Measurements from ENCODE around the gene TLX3. TPM values are rescaled to one million over a fixed set of nuclear protein-coding genes. Genes with fewer than 3 reads are reported as not detected.
"Not testable (repeated sequence)": the region's sequence is repeated elsewhere in the genome, so short reads cannot be mapped to it uniquely, and the experiment has no call there.

Gene TLX3
- total RNA-seq, 1 donor from 2014 or later, result not detected

DNA sequence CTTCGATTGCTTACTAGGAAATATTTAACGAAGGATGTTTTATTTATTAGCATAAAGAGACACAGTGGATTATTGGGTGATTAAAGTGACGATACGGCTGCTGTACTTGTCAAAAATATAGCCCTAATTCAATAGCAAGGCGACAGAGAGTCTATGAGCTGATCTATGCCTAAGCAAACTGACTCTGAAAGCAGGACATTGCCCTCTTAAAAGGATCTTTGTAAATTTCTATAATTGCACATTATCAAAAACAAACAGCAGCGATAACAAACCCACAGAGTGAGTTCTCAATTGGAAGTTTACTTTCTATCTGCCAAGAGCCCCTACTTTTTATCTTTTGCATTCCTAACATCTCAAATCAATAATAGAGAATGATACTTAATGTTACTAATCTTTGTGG lies 31.4 kb downstream of the TLX3 start:
- Histone ChIP-seq H3K4me1 (ENCODE audit: control insufficient read depth in 3 of 3, insufficient read depth in 3 of 3, low read length in 3 of 3) (peaks cover 0 to 5% (median 4%) of the 10 kb centered on the region in 3 donors), H3K36me3 (ENCODE audit: control insufficient read depth in 3 of 3, insufficient read depth in 3 of 3, low read length in 3 of 3) (no peaks in the 10 kb centered on the region), H3K9me3 (ENCODE audit: control insufficient read depth in 3 of 3, low read length in 3 of 3) (no peaks in the 10 kb centered on the region), H3K27me3 (ENCODE audit: control insufficient read depth in 3 of 3, insufficient read depth in 3 of 3, low read length in 3 of 3) (peaks cover 21 to 29% (median 28%) of the 10 kb centered on the region in 3 donors), H3K27ac (ENCODE audit: low read depth, low read length) (no peak overlapping the region), H3K9ac (ENCODE audit: low read depth in 1 of 3, low read length in 3 of 3) (no peak overlapping the region), H3K4me3 (ENCODE audit: low read length in 3 of 3) (no peak overlapping the region)

GRCh38 chr5:171342362-171343111 lies 33.5 kb downstream of the TLX3 start:
- Histone ChIP-seq H3K9ac (ENCODE audit: low read depth in 1 of 3, low read length in 3 of 3) (no peak overlapping the region), H3K4me1 (ENCODE audit: control insufficient read depth in 3 of 3, insufficient read depth in 3 of 3, low read length in 3 of 3) (no peaks in the 10 kb centered on the region), H3K4me3 (ENCODE audit: low read length in 3 of 3) (no peak overlapping the region), H3K27ac (ENCODE audit: low read depth, low read length) (no peak overlapping the region), H3K9me3 (ENCODE audit: control insufficient read depth in 3 of 3, low read length in 3 of 3) (no peaks in the 10 kb centered on the region), H3K36me3 (ENCODE audit: control insufficient read depth in 3 of 3, insufficient read depth in 3 of 3, low read length in 3 of 3) (no peaks in the 10 kb centered on the region), H3K27me3 (ENCODE audit: control insufficient read depth in 3 of 3, insufficient read depth in 3 of 3, low read length in 3 of 3) (peaks cover 6 to 12% (median 11%) of the 10 kb centered on the region in 3 donors)

- Histone ChIP-seq H3K9ac (ENCODE audit: low read depth in 1 of 3, low read length in 3 of 3) (no peak overlapping the region), H3K27me3 (ENCODE audit: control insufficient read depth in 3 of 3, insufficient read depth in 3 of 3, low read length in 3 of 3) (peaks cover 3 to 6% (median 6%) of the 10 kb centered on the region in 3 donors), H3K27ac (ENCODE audit: low read depth, low read length) (no peak overlapping the region), H3K4me1 (ENCODE audit: control insufficient read depth in 3 of 3, insufficient read depth in 3 of 3, low read length in 3 of 3) (no peaks in the 10 kb centered on the region), H3K4me3 (ENCODE audit: low read length in 3 of 3) (no peak overlapping the region), H3K9me3 (ENCODE audit: control insufficient read depth in 3 of 3, low read length in 3 of 3) (no peaks in the 10 kb centered on the region), H3K36me3 (ENCODE audit: control insufficient read depth in 3 of 3, insufficient read depth in 3 of 3, low read length in 3 of 3) (no peaks in the 10 kb centered on the region)
These were observed 36.0 kb downstream of the TLX3 start for GRCh38 chr5:171344936-171345608.

GRCh38 chr5:171351536-171352073 lies 42.6 kb downstream of the TLX3 start:
- Histone ChIP-seq H3K9ac (ENCODE audit: low read depth in 1 of 3, low read length in 3 of 3) (no peak overlapping the region), H3K27ac (ENCODE audit: low read depth, low read length) (no peak overlapping the region), H3K36me3 (ENCODE audit: control insufficient read depth in 3 of 3, insufficient read depth in 3 of 3, low read length in 3 of 3) (no peaks in the 10 kb centered on the region), H3K9me3 (ENCODE audit: control insufficient read depth in 3 of 3, low read length in 3 of 3) (no peaks in the 10 kb centered on the region), H3K4me1 (ENCODE audit: control insufficient read depth in 3 of 3, insufficient read depth in 3 of 3, low read length in 3 of 3) (no peaks in the 10 kb centered on the region), H3K4me3 (ENCODE audit: low read length in 3 of 3) (no peak overlapping the region), H3K27me3 (ENCODE audit: control insufficient read depth in 3 of 3, insufficient read depth in 3 of 3, low read length in 3 of 3) (peaks cover 0 to 3% (median 0%) of the 10 kb centered on the region in 3 donors)

- Histone ChIP-seq H3K4me1 (ENCODE audit: control insufficient read depth in 3 of 3, insufficient read depth in 3 of 3, low read length in 3 of 3) (no peaks in the 10 kb centered on the region), H3K27me3 (ENCODE audit: control insufficient read depth in 3 of 3, insufficient read depth in 3 of 3, low read length in 3 of 3) (no peaks in the 10 kb centered on the region), H3K36me3 (ENCODE audit: control insufficient read depth in 3 of 3, insufficient read depth in 3 of 3, low read length in 3 of 3) (no peaks in the 10 kb centered on the region), H3K9ac (ENCODE audit: low read depth in 1 of 3, low read length in 3 of 3) (no peak overlapping the region), H3K4me3 (ENCODE audit: low read length in 3 of 3) (no peak overlapping the region), H3K27ac (ENCODE audit: low read depth, low read length) (no peak overlapping the region), H3K9me3 (ENCODE audit: control insufficient read depth in 3 of 3, low read length in 3 of 3) (no peaks in the 10 kb centered on the region)
These were observed 46.3 kb downstream of the TLX3 start for GRCh38 chr5:171355302-171355724.

- no peaks in the 10 kb centered on the region for H3K4me1 ChIP-seq (ENCODE audit: control insufficient read depth in 3 of 3, insufficient read depth in 3 of 3, low read length in 3 of 3)
- no peak overlapping the region for H3K27ac ChIP-seq (ENCODE audit: low read depth, low read length)
- H3K9ac ChIP-seq (ENCODE audit: low read depth in 1 of 3, low read length in 3 of 3), result no peak overlapping the region
- H3K4me3 ChIP-seq (ENCODE audit: low read length in 3 of 3), result no peak overlapping the region
- H3K9me3 ChIP-seq (ENCODE audit: control insufficient read depth in 3 of 3, low read length in 3 of 3), result no peaks in the 10 kb centered on the region
- H3K36me3 ChIP-seq (ENCODE audit: control insufficient read depth in 3 of 3, insufficient read depth in 3 of 3, low read length in 3 of 3), result no peaks in the 10 kb centered on the region
- no peaks in the 10 kb centered on the region for H3K27me3 ChIP-seq (ENCODE audit: control insufficient read depth in 3 of 3, insufficient read depth in 3 of 3, low read length in 3 of 3)
These were observed 48.8 kb downstream of the TLX3 start for GRCh38 chr5:171357843-171358242.

GRCh38 chr5:171361151-171361550 lies 52.1 kb downstream of the TLX3 start:
- not testable (repeated sequence) for H3K27me3 ChIP-seq (ENCODE audit: control insufficient read depth in 3 of 3, insufficient read depth in 3 of 3, low read length in 3 of 3); H3K36me3 ChIP-seq (ENCODE audit: control insufficient read depth in 3 of 3, insufficient read depth in 3 of 3, low read length in 3 of 3); H3K9me3 ChIP-seq (ENCODE audit: control insufficient read depth in 3 of 3, low read length in 3 of 3); H3K27ac ChIP-seq (ENCODE audit: low read depth, low read length); H3K9ac ChIP-seq (ENCODE audit: low read depth in 1 of 3, low read length in 3 of 3); H3K4me3 ChIP-seq (ENCODE audit: low read length in 3 of 3); H3K4me1 ChIP-seq (ENCODE audit: control insufficient read depth in 3 of 3, insufficient read depth in 3 of 3, low read length in 3 of 3)

Small RNA genes within 50 kb of the gene (small RNA-seq; reads per million reads assigned to genes)
- gene AC091980.1, result not detected
- not detected for gene RN7SL339P

Other genes with a start within 250 kb of the TLX3 start
- gene NPM1, start 78.6 kb downstream of the TLX3 start, total RNA-seq, result 713 TPM
- gene FGF18, start 110.4 kb downstream of the TLX3 start, total RNA-seq, result 3.1 TPM

Data from skeletal muscle tissue (tissue), 5 donors.